Choroid plexus epithelial cell (primary cell): Measurements from ENCODE around the gene MMP25.

Experiments
- DNase-seq: peaks from one replicate; pipeline ENCODE4 v3.0.0-alpha.2; 2010; ENCODE audit warnings: low read depth
- H3K4me3 ChIP-seq: 2 replicates; pipeline ENCODE4 v1.5.1; 2011; ENCODE audit warnings: low read depth, mild to moderate bottlenecking, control low read depth, low read length, moderate library complexity
- TF ChIP-seq, protein P1 (sequence below): conservative IDR thresholded peaks from 2 replicates; pipeline ENCODE4 v1.5.1; 2011; ENCODE audit warnings: low read depth, mild to moderate bottlenecking, control low read depth, inconsistent platforms, low read length, moderate library complexity

Gene MMP25

DNA sequence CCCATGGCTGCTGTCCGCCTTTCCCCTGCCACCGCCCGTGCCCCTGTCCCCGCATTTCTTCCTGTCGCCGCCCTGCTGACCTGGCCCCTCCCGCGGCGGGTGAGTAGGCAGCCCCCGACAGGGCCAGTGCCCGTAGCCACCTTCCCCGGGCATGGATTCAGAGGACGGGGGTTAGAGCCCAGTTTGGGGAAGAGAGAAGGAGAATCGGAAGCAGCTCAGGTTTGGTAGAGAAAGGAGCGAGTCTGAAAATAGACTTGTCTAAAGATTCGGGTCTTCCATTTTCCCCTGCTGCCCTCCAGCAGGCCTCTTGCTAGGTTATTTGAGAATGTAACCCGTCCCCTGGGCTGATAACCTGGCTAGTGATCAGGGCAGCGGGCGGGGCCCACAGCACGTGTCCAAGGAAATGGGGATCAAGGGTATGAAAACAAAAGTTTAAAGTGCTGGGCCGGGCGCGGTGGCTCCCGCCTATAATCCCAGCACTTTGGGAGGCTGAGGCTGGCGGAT, 41.5 kb upstream of the MMP25 start:
- no peak for DNase-seq
- no peak overlapping the region for H3K4me3 ChIP-seq

DNA sequence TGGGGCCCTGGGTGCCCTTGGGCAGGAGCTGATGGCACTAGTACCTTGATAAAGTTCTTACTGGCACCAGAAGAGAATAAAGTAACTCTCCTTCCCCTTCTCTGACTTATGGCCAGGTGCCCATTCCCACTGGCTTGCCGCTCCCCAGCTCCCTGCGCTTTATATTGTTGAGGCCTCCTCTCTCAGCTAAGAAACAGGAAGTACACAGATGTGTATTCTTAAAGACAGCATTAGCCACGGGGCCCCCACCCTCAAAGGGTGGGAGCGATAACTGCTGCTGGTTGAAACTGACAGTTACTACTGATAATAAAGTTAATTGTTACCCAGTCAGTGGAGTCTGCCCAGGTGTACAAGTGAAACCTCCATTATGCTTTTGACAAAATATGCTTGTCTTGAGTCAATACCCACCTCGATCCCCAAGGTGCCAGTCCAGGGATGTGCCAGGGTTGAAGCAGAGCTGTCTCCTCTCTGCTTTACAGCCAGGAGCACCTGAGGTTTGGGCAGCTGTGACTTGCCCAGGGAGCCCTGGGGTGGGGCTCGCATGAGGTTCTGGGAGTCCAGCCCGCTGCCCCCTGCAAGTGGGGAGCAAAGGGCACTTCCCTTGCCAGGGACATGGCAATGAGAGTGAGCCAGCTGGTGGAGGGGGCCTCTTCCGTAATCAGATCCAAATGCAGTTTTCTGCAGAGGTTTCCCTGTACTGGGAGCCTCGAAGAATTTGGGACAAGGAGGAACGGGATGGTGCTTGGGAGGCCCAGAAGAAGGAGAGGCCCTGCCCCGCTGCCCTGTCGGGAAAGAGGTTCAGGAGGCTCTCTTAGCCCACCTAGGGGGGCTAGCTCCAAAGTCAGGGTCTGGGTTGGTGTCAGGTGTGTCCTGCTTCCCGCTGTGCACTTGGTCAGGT, 39.1 kb upstream of the MMP25 start:
- DNase-seq = no peak
- no peak overlapping the region for H3K4me3 ChIP-seq
- TF ChIP-seq, protein P1, sequence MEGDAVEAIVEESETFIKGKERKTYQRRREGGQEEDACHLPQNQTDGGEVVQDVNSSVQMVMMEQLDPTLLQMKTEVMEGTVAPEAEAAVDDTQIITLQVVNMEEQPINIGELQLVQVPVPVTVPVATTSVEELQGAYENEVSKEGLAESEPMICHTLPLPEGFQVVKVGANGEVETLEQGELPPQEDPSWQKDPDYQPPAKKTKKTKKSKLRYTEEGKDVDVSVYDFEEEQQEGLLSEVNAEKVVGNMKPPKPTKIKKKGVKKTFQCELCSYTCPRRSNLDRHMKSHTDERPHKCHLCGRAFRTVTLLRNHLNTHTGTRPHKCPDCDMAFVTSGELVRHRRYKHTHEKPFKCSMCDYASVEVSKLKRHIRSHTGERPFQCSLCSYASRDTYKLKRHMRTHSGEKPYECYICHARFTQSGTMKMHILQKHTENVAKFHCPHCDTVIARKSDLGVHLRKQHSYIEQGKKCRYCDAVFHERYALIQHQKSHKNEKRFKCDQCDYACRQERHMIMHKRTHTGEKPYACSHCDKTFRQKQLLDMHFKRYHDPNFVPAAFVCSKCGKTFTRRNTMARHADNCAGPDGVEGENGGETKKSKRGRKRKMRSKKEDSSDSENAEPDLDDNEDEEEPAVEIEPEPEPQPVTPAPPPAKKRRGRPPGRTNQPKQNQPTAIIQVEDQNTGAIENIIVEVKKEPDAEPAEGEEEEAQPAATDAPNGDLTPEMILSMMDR = no peak

More for the DNA sequence above, 41.5 kb upstream of the MMP25 start:
- TF ChIP-seq, protein P1 = no peak

- no peak overlapping the region for H3K4me3 ChIP-seq
- no peak for DNase-seq
- TF ChIP-seq, protein P1 = no peak
Measured at GRCh38 chr16:3007957-3008689, 38.2 kb upstream of the MMP25 start.

GRCh38 chr16:3008690-3009037, 37.7 kb upstream of the MMP25 start:
- DNase-seq = no peak
- TF ChIP-seq, protein P1 = no peak
- no peak overlapping the region for H3K4me3 ChIP-seq

GRCh38 chr16:3009568-3010390, 36.6 kb upstream of the MMP25 start:
- TF ChIP-seq, protein P1 = no peak
- H3K4me3 ChIP-seq = no peak overlapping the region
- peak; percentile 24 for DNase-seq

DNA sequence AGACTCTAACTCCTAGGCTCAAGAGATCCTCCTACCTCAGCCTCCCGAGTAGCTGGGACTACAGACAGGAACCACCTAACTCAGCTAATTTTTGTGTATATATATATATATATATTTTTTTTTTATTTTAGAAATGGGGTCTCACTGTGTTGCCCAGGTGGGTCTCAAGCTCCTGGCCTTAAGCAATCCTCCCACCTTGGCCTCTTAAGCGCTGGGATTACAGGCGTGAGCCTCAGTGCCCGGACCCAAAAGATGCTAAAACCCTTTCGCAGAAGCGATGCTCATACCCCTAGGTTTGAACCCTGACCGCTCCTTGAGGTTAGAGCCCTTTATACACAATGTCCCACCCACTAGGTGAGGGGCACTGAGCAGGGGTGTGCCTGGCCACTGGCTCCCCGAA, 35.9 kb upstream of the MMP25 start:
- DNase-seq = no peak
- TF ChIP-seq, protein P1 = no peak

More for the DNA sequence above, 35.9 kb upstream of the MMP25 start:
- no peak overlapping the region for H3K4me3 ChIP-seq
